B cell (primary cell): Measurements from ENCODE around the gene ALKBH8.

Experiments
- CTCF ChIP-seq: fragments of 200-600 bp; IDR thresholded peaks from one replicate; pipeline ENCODE4 v1.8.0; 2022; ENCODE audit warnings: antibody characterized with exemption, mild to moderate bottlenecking
- EZH2 ChIP-seq: IDR thresholded peaks from 2 replicates; pipeline ENCODE4 v1.6.1; 2012; ENCODE audit warnings: borderline replicate concordance, low read depth, mild to moderate bottlenecking, moderate library complexity, low read length; ENCODE audit not compliant: insufficient read depth, poor library complexity, severe bottlenecking

GRCh38 chr11:107561688-107562087, 3.8 kb downstream of the ALKBH8 start:
- TF ChIP-seq EZH2 (no peak), CTCF (no peak)
